HEK293 (cell line): ENCODE data around the gene IL4I1.

Experiments
- EGR2 ChIP-seq: fragments of 450-650 bp; formaldehyde crosslinking; IDR thresholded peaks from 2 replicates; pipeline ENCODE4 v1.5.1; 2016; ENCODE audit warnings: low read depth, missing biosample characterization, missing genetic modification characterization
- HOXD13 ChIP-seq: sonication (generic); formaldehyde crosslinking; IDR thresholded peaks from 2 replicates; pipeline ENCODE4 v1.8.0; 2022; ENCODE audit warnings: missing genetic modification reagents, borderline replicate concordance
- KLF10 ChIP-seq: fragments of 450-650 bp; IDR thresholded peaks from 2 replicates; pipeline ENCODE4 v1.5.1; 2018; ENCODE audit warnings: missing biosample characterization, mild to moderate bottlenecking, missing genetic modification characterization
- SETDB1 ChIP-seq: IDR thresholded peaks from one replicate; pipeline ENCODE4 v1.6.1; 2017; ENCODE audit warnings: mild to moderate bottlenecking, low read length, moderate library complexity, mixed read lengths; ENCODE audit not compliant: insufficient read length
- TSHZ1 ChIP-seq: fragments of 450-650 bp; formaldehyde crosslinking; IDR thresholded peaks from 2 replicates; pipeline ENCODE4 v1.5.1; 2016; ENCODE audit warnings: missing biosample characterization, missing genetic modification characterization, borderline replicate concordance
- ZFP41 ChIP-seq: fragments of 450-650 bp; formaldehyde crosslinking; IDR thresholded peaks from 2 replicates; pipeline ENCODE4 v1.5.1; 2016; ENCODE audit warnings: missing biosample characterization, missing genetic modification characterization, borderline replicate concordance
- ZIC2 ChIP-seq: fragments of 450-650 bp; formaldehyde crosslinking; IDR thresholded peaks from 2 replicates; pipeline ENCODE4 v1.5.1; 2016; ENCODE audit warnings: missing biosample characterization, missing genetic modification characterization
- ZNF18 ChIP-seq: fragments of 450-650 bp; formaldehyde crosslinking; IDR thresholded peaks from 2 replicates; pipeline ENCODE4 v1.5.1; 2016; ENCODE audit warnings: missing biosample characterization, missing genetic modification characterization
- ZNF302 ChIP-seq: fragments of 450-650 bp; formaldehyde crosslinking; IDR thresholded peaks from 2 replicates; pipeline ENCODE4 v1.5.1; 2016; ENCODE audit warnings: missing biosample characterization, missing genetic modification characterization, low read depth
- ZNF391 ChIP-seq: fragments of 450-650 bp; formaldehyde crosslinking; IDR thresholded peaks from 2 replicates; pipeline ENCODE4 v1.5.1; 2016; ENCODE audit warnings: low read depth, missing biosample characterization, missing genetic modification characterization, borderline replicate concordance
- ZNF416 ChIP-seq: fragments of 450-650 bp; formaldehyde crosslinking; IDR thresholded peaks from 2 replicates; pipeline ENCODE4 v1.5.1; 2016; ENCODE audit warnings: missing biosample characterization, missing genetic modification characterization
- ZNF521 ChIP-seq: fragments of 450-650 bp; formaldehyde crosslinking; IDR thresholded peaks from 2 replicates; pipeline ENCODE4 v1.5.1; 2017; ENCODE audit warnings: missing biosample characterization, mild to moderate bottlenecking, missing genetic modification characterization
- ZNF560 ChIP-seq: fragments of 450-650 bp; formaldehyde crosslinking; IDR thresholded peaks from 2 replicates; pipeline ENCODE4 v1.5.1; 2017; ENCODE audit warnings: missing biosample characterization, missing genetic modification characterization, borderline replicate concordance
- ZNF610 ChIP-seq: fragments of 450-650 bp; formaldehyde crosslinking; IDR thresholded peaks from 2 replicates; pipeline ENCODE4 v1.5.1; 2016; ENCODE audit warnings: missing biosample characterization, missing genetic modification characterization, borderline replicate concordance
- ZNF621 ChIP-seq: fragments of 450-650 bp; formaldehyde crosslinking; IDR thresholded peaks from 2 replicates; pipeline ENCODE4 v1.5.1; 2017; ENCODE audit warnings: missing biosample characterization, missing genetic modification characterization
- ZNF623 ChIP-seq: fragments of 450-650 bp; formaldehyde crosslinking; IDR thresholded peaks from 2 replicates; pipeline ENCODE4 v1.5.1; 2016; ENCODE audit warnings: missing biosample characterization, missing genetic modification characterization
- ZNF658 ChIP-seq: fragments of 450-650 bp; formaldehyde crosslinking; IDR thresholded peaks from 2 replicates; pipeline ENCODE4; 2016; ENCODE audit warnings: missing biosample characterization, missing genetic modification characterization
- ZNF660 ChIP-seq: fragments of 450-650 bp; IDR thresholded peaks from 2 replicates; pipeline ENCODE4 v1.5.1; 2018; ENCODE audit warnings: missing biosample characterization, mild to moderate bottlenecking, missing genetic modification characterization
- ZNF707 ChIP-seq: fragments of 450-650 bp; formaldehyde crosslinking; IDR thresholded peaks from 2 replicates; pipeline ENCODE4 v1.5.1; 2016; ENCODE audit warnings: missing biosample characterization, missing genetic modification characterization
- ZNF785 ChIP-seq: fragments of 450-650 bp; formaldehyde crosslinking; IDR thresholded peaks from 2 replicates; pipeline ENCODE4 v1.5.1; 2016; ENCODE audit warnings: missing biosample characterization, missing genetic modification characterization
- ZNF837 ChIP-seq: fragments of 450-650 bp; formaldehyde crosslinking; IDR thresholded peaks from 2 replicates; pipeline ENCODE4 v1.5.1; 2016; ENCODE audit warnings: missing biosample characterization, missing genetic modification characterization
- TF ChIP-seq, protein P1 (sequence below): fragments of 450-650 bp; formaldehyde crosslinking; IDR thresholded peaks from 2 replicates; pipeline ENCODE4 v1.5.1; 2016; ENCODE audit warnings: missing biosample characterization, missing genetic modification characterization
- TF ChIP-seq, protein P2 (sequence below): fragments of 450-650 bp; formaldehyde crosslinking; IDR thresholded peaks from 2 replicates; pipeline ENCODE4 v1.5.1; 2016; ENCODE audit warnings: missing biosample characterization, missing genetic modification characterization
- TF ChIP-seq, protein P3 (sequence below): fragments of 450-650 bp; formaldehyde crosslinking; IDR thresholded peaks from 2 replicates; pipeline ENCODE4 v1.5.1; 2017; ENCODE audit warnings: missing biosample characterization, missing genetic modification characterization
- TF ChIP-seq, protein P4 (sequence below): fragments of 450-650 bp; formaldehyde crosslinking; IDR thresholded peaks from 2 replicates; pipeline ENCODE4 v1.5.1; 2016; ENCODE audit warnings: missing biosample characterization, missing genetic modification characterization
- TF ChIP-seq, protein P5 (sequence below): fragments of 450-650 bp; formaldehyde crosslinking; IDR thresholded peaks from 2 replicates; pipeline ENCODE4 v1.5.1; 2016; ENCODE audit warnings: missing biosample characterization, missing genetic modification characterization

IL4I1 gene

GRCh38 chr19:49929121-49929610, 32.5 kb upstream of the IL4I1 start, which contains the start of the genes ATF5 and NUP62 (continued):
- TF ChIP-seq ZNF785 (tag by site-specific recombination) (peak; percentile 88; the same call in 1 of the 2 replicates), ZNF660 (tag by site-specific recombination) (peak; percentile 92), ZNF416 (tag by site-specific recombination) (no peak), ZIC2 (tag by site-specific recombination) (no peak), ZNF621 (tag by site-specific recombination) (no peak), ZNF302 (tag by site-specific recombination) (peak; percentile 16; the same call in 1 of the 2 replicates), ZNF610 (tag by site-specific recombination) (peak; percentile 22; the same call in 1 of the 2 replicates), HOXD13 (CRISPR knock-in tag) (peak; percentile 39; the same call in 1 of the 2 replicates), ZNF658 (tag by site-specific recombination) (no peak), SETDB1 (no peak), ZNF521 (tag by site-specific recombination) (no peak), ZFP41 (peak; percentile 95; the same call in 1 of the 2 replicates), ZNF560 (no peak), ZNF391 (tag by site-specific recombination) (peak; percentile 66), TSHZ1 (no peak), ZNF18 (tag by site-specific recombination) (0 out of 2 replicates have a peak, but pooled peaks have one; percentile 62), ZNF623 (tag by site-specific recombination) (no peak), KLF10 (tag by site-specific recombination) (no peak; the same call in 1 of the 2 replicates), ZNF707 (tag by site-specific recombination) (no peak), ZNF837 (peak; percentile 29; the same call in 1 of the 2 replicates), EGR2 (0 out of 2 replicates have a peak, but pooled peaks have one; percentile 4)
- TF ChIP-seq, protein P1, sequence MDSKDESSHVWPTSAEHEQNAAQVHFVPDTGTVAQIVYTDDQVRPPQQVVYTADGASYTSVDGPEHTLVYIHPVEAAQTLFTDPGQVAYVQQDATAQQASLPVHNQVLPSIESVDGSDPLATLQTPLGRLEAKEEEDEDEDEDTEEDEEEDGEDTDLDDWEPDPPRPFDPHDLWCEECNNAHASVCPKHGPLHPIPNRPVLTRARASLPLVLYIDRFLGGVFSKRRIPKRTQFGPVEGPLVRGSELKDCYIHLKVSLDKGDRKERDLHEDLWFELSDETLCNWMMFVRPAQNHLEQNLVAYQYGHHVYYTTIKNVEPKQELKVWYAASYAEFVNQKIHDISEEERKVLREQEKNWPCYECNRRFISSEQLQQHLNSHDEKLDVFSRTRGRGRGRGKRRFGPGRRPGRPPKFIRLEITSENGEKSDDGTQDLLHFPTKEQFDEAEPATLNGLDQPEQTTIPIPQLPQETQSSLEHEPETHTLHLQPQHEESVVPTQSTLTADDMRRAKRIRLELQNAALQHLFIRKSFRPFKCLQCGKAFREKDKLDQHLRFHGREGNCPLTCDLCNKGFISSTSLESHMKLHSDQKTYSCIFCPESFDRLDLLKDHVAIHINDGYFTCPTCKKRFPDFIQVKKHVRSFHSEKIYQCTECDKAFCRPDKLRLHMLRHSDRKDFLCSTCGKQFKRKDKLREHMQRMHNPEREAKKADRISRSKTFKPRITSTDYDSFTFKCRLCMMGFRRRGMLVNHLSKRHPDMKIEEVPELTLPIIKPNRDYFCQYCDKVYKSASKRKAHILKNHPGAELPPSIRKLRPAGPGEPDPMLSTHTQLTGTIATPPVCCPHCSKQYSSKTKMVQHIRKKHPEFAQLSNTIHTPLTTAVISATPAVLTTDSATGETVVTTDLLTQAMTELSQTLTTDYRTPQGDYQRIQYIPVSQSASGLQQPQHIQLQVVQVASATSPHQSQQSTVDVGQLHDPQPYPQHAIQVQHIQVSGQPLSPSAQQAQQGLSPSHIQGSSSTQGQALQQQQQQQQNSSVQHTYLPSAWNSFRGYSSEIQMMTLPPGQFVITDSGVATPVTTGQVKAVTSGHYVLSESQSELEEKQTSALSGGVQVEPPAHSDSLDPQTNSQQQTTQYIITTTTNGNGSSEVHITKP (tag by site-specific recombination), result peak; percentile 7; the same call in 1 of the 2 replicates
- TF ChIP-seq, protein P2, sequence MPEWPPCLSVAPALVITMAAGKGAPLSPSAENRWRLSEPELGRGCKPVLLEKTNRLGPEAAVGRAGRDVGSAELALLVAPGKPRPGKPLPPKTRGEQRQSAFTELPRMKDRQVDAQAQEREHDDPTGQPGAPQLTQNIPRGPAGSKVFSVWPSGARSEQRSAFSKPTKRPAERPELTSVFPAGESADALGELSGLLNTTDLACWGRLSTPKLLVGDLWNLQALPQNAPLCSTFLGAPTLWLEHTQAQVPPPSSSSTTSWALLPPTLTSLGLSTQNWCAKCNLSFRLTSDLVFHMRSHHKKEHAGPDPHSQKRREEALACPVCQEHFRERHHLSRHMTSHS, result no peak
- TF ChIP-seq, protein P3, sequence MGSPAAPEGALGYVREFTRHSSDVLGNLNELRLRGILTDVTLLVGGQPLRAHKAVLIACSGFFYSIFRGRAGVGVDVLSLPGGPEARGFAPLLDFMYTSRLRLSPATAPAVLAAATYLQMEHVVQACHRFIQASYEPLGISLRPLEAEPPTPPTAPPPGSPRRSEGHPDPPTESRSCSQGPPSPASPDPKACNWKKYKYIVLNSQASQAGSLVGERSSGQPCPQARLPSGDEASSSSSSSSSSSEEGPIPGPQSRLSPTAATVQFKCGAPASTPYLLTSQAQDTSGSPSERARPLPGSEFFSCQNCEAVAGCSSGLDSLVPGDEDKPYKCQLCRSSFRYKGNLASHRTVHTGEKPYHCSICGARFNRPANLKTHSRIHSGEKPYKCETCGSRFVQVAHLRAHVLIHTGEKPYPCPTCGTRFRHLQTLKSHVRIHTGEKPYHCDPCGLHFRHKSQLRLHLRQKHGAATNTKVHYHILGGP (tag by site-specific recombination), result no peak
- TF ChIP-seq, protein P4, sequence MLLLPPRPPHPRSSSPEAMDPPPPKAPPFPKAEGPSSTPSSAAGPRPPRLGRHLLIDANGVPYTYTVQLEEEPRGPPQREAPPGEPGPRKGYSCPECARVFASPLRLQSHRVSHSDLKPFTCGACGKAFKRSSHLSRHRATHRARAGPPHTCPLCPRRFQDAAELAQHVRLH (tag by site-specific recombination), result peak; percentile 34; the same call in 1 of the 2 replicates
- TF ChIP-seq, protein P5, sequence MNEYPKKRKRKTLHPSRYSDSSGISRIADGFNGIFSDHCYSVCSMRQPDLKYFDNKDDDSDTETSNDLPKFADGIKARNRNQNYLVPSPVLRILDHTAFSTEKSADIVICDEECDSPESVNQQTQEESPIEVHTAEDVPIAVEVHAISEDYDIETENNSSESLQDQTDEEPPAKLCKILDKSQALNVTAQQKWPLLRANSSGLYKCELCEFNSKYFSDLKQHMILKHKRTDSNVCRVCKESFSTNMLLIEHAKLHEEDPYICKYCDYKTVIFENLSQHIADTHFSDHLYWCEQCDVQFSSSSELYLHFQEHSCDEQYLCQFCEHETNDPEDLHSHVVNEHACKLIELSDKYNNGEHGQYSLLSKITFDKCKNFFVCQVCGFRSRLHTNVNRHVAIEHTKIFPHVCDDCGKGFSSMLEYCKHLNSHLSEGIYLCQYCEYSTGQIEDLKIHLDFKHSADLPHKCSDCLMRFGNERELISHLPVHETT (tag by site-specific recombination), result peak; percentile 71
